Hematopoietic multipotent progenitor cell (in vitro differentiated cells): ENCODE measurements around the gene MARCHF10. TPM values are rescaled to one million over a fixed set of nuclear protein-coding genes. Genes with fewer than 3 reads are reported as not detected.

Experiments
- DNase-seq, 3 donors: peaks; one replicate each; pipeline ENCODE4 v3.0.0-alpha.2; 2011 to 2015; ENCODE audit warnings: low read depth in 2 of 3, low spot score in 2 of 3
- total RNA-seq: library from RNA; depleted of rRNA; stranded (reverse); fragments of >200 nt; gene quantifications from one replicate; pipeline ENCODE4 v1.2.3, GENCODE V29; 2012

The MARCHF10 gene
- total RNA-seq, 1 donor: not detected

GRCh38 chr17:62757500-62757951 is 50.6 kb downstream of the MARCHF10 start:
- DNase-seq: no peak

GRCh38 chr17:62756198-62756597 is 51.9 kb downstream of the MARCHF10 start:
- DNase-seq: no peak

- DNase-seq: no peak
These were observed 52.8 kb downstream of the MARCHF10 start for GRCh38 chr17:62755141-62755851.

- DNase-seq: no peak
These were observed 53.5 kb downstream of the MARCHF10 start for GRCh38 chr17:62754631-62755030.

GRCh38 chr17:62753562-62753961 is 54.6 kb downstream of the MARCHF10 start:
- DNase-seq: no peak

GRCh38 chr17:62751060-62751691 is 56.9 kb downstream of the MARCHF10 start:
- no peak for DNase-seq

GRCh38 chr17:62750631-62751051 is 57.5 kb downstream of the MARCHF10 start:
- DNase-seq: no peak

- DNase-seq: no peak
These were observed 58.2 kb downstream of the MARCHF10 start for GRCh38 chr17:62749926-62750325.

- no peak for DNase-seq
These were observed 61.2 kb downstream of the MARCHF10 start for GRCh38 chr17:62746941-62747340.

GRCh38 chr17:62745806-62746205 is 62.3 kb downstream of the MARCHF10 start:
- DNase-seq: no peak

GRCh38 chr17:62744259-62744658 is 63.9 kb downstream of the MARCHF10 start:
- peak in 1 of 3 donors; percentile 16 for DNase-seq

- DNase-seq: no peak
These were observed 66.8 kb downstream of the MARCHF10 start for GRCh38 chr17:62741290-62741689.

- no peak for DNase-seq
These were observed 68.3 kb downstream of the MARCHF10 start for GRCh38 chr17:62739645-62740388.

GRCh38 chr17:62738281-62738680 is 69.8 kb downstream of the MARCHF10 start:
- no peak for DNase-seq

- no peak for DNase-seq
These were observed 70.6 kb downstream of the MARCHF10 start for GRCh38 chr17:62737513-62737912.

- no peak for DNase-seq
These were observed 73.0 kb downstream of the MARCHF10 start for GRCh38 chr17:62735044-62735651.

- DNase-seq: no peak
These were observed 76.0 kb downstream of the MARCHF10 start for GRCh38 chr17:62732125-62732524.

GRCh38 chr17:62727916-62728672 is 80.0 kb downstream of the MARCHF10 start:
- DNase-seq: peak in 1 of 3 donors; percentile 18

- DNase-seq: peak in 1 of 3 donors; percentile 57
These were observed 82.3 kb downstream of the MARCHF10 start for GRCh38 chr17:62725791-62726249.
